Left ventricle myocardium inferior (tissue), 1 donor: Measurements from ENCODE around the gene MED10. TPM values are rescaled to one million over a fixed set of nuclear protein-coding genes. Genes with fewer than 3 reads are reported as not detected.

Experiments used
- DNase-seq: peaks from one replicate; pipeline ENCODE4 v3.0.0-alpha.2; 2020
- H3K27ac ChIP-seq: fragments of 200-600 bp; replicated peaks from 2 replicates; pipeline ENCODE4 v1.8.0; 2021
- H3K27me3 ChIP-seq: fragments of 200-600 bp; 2 replicates; pipeline ENCODE4 v1.8.0; 2021; ENCODE audit warnings: low read depth
- H3K36me3 ChIP-seq: fragments of 200-600 bp; 2 replicates; pipeline ENCODE4 v1.8.0; 2021
- H3K4me1 ChIP-seq: fragments of 200-600 bp; 2 replicates; pipeline ENCODE4 v1.8.0; 2021
- H3K4me3 ChIP-seq: fragments of 200-600 bp; 2 replicates; pipeline ENCODE4 v1.8.0; 2021; ENCODE audit warnings: mild to moderate bottlenecking, moderate library complexity
- H3K9me3 ChIP-seq: fragments of 200-600 bp; replicated peaks from 2 replicates; pipeline ENCODE4 v1.8.0; 2021
- intact Hi-C: fragments of 100-400 bp; cut with micrococcal nuclease; formaldehyde crosslinking; loops from one replicate; pipeline ENCODE4 v1.11.0; 2022
- total RNA-seq: library from RNA; stranded (reverse); fragmentation: NEBNext Ultra II Directional; extraction: Animal tissue kit (Norgen Biotek cat#: 25700); gene quantifications from one replicate; pipeline ENCODE4 v1.2.1, GENCODE V29; 2021
- TF ChIP-seq, protein P1 (sequence below): fragments of 200-600 bp; IDR thresholded peaks from 2 replicates; pipeline ENCODE4 v1.8.0; 2021; ENCODE audit warnings: antibody characterized with exemption, mild to moderate bottlenecking, borderline replicate concordance
- donor health status: DM: no; HTN: yes; CAD: no; lungs with severe emphysema.

The MED10 gene
- total RNA-seq, 1 donor from 2014 or later: 26.3 TPM

DNA sequence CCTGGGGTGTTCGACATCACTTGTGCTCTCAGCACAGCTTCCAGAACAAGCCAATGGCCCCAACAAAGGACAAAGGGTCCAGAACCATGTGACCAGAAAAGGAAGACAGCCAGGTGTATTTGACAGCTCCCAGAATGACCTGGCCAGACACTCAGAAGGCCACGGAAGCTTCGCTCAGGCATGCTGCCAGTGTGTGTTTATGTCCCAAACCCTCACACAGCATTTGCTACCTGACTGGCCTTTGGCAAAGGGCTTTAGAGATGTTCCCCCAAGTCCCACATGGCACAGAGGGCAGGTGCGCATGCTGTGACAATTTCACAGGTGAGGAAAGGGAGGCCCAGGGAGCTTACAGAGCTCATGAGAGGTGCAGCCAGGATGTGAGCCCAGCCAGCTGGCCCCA lies 39.5 kb downstream of the MED10 start:
- intact Hi-C loops: no loop called here
- Histone ChIP-seq H3K27me3 (no peaks in the 10 kb centered on the region), H3K36me3 (peaks cover 11% of the 10 kb centered on the region), H3K4me1 (no peaks in the 10 kb centered on the region), H3K4me3 (no peak overlapping the region), H3K9me3 (no peaks in the 10 kb centered on the region), H3K27ac (no peak overlapping the region)
- no peak for DNase-seq
- TF ChIP-seq, protein P1, sequence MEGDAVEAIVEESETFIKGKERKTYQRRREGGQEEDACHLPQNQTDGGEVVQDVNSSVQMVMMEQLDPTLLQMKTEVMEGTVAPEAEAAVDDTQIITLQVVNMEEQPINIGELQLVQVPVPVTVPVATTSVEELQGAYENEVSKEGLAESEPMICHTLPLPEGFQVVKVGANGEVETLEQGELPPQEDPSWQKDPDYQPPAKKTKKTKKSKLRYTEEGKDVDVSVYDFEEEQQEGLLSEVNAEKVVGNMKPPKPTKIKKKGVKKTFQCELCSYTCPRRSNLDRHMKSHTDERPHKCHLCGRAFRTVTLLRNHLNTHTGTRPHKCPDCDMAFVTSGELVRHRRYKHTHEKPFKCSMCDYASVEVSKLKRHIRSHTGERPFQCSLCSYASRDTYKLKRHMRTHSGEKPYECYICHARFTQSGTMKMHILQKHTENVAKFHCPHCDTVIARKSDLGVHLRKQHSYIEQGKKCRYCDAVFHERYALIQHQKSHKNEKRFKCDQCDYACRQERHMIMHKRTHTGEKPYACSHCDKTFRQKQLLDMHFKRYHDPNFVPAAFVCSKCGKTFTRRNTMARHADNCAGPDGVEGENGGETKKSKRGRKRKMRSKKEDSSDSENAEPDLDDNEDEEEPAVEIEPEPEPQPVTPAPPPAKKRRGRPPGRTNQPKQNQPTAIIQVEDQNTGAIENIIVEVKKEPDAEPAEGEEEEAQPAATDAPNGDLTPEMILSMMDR: no peak

DNA sequence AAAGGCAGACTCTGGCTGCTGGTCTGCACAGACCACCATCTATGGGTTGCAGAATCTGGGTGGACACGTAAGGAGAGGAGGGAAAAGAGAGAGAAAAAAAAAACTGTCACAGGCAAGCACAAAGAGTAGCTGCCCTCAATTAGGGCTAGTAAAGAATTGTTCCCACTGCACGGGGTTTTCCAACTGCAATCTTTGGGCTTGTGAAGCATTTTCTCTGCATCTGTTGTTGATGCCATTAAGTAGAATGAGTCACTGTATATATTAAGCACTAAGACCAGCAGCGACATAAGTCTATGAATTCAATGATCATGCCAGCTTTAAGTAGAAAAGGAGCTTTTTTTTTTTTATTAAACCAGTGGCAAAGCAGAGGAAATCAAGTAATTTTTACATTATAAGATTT lies 40.2 kb downstream of the MED10 start:
- Histone ChIP-seq H3K4me1 (no peaks in the 10 kb centered on the region), H3K36me3 (peaks cover 12% of the 10 kb centered on the region), H3K4me3 (no peak overlapping the region), H3K9me3 (no peaks in the 10 kb centered on the region), H3K27me3 (no peaks in the 10 kb centered on the region), H3K27ac (no peak overlapping the region)
- no peak for DNase-seq
- TF ChIP-seq, protein P1: no peak
- intact Hi-C loops: no loop called here

DNA sequence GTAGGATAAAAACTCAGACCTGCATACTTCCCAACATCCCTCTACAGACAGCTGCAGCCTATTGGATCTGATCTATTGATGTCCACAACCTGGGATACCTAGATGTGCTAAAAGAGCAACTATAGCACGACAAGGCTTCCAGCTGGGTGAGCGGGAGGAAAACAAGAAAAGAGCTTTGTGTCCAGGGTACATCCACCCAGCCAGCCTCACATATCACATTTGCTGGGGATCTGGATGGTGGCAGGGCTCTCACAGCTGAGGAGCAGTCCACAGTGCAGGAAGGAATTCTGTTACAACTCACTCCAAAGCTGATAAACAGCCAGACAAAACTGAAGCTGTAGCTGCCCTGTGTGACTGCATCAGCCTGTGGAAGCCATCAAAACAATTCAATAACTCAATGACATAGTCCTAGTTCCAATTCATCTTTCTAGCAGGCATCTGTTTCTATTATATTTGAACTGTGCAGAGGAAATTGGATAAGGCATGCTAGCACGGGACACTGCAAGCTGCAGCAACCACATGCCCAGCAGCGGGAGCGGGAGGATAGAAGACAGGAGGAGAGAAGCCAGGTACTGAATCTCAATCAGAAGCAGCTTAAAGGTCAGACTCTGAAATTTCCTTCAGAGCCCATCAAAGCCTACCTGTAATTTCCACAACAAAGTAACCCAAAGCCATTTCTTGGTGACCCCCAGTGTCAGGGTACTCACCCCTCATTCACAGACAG lies 45.0 kb downstream of the MED10 start:
- H3K27ac ChIP-seq: no peak overlapping the region
- TF ChIP-seq, protein P1: no peak
- H3K36me3 ChIP-seq: peaks cover 30% of the 10 kb centered on the region
- no peak overlapping the region for H3K4me3 ChIP-seq
- H3K4me1 ChIP-seq: no peaks in the 10 kb centered on the region
- no peaks in the 10 kb centered on the region for H3K27me3 ChIP-seq
- intact Hi-C loops: no loop called here
- peaks cover 26% of the 10 kb centered on the region for H3K9me3 ChIP-seq
- DNase-seq: no peak

DNA sequence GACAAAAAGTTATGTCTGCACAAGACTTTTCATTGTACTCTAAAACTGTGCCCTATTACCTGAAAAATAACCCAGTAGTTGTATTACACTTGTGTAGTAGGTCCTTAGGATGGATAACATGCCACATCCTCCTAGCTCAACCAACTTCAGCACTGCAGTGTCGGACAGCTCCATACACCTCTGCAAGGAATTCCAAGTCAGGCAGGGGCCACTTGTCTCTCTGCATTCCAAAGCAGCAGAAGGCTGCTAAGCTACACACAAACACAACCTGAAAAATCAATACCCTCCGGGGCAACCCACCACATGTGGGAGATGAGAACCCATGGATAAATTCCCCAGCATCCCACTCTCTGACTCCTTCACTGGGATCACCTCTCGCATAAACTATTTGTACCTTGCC lies 50.2 kb downstream of the MED10 start:
- TF ChIP-seq, protein P1: no peak
- Histone ChIP-seq H3K36me3 (peaks cover 22% of the 10 kb centered on the region), H3K4me3 (no peak overlapping the region), H3K27ac (no peak overlapping the region), H3K27me3 (no peaks in the 10 kb centered on the region), H3K9me3 (peaks cover 26% of the 10 kb centered on the region), H3K4me1 (no peaks in the 10 kb centered on the region)
- DNase-seq: no peak
- intact Hi-C loops: no loop called here

DNA sequence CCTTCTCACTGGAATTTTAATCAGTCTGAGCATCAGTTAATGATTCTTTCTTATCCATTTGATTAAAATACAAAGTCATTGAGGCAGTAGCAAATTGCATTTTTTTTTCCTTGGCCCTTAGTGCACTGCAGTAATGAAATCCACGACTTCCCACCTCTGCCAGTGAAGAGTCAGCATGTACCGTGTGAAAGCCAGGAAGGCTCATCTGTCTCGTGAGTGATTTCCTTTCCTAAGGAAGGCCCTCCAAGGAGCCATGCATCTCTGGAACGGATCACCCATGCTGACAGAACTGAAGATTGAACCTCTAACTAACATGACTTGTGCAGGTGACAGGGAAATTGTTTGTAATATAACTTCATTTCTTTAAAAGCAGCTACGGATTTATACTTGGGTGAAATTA lies 51.6 kb downstream of the MED10 start:
- no peaks in the 10 kb centered on the region for H3K4me1 ChIP-seq
- H3K9me3 ChIP-seq: peaks cover 26% of the 10 kb centered on the region
- intact Hi-C loops: no loop called here
- TF ChIP-seq, protein P1: no peak
- peaks cover 11% of the 10 kb centered on the region for H3K36me3 ChIP-seq
- no peak overlapping the region for H3K4me3 ChIP-seq
- no peak overlapping the region for H3K27ac ChIP-seq
- no peak for DNase-seq
- H3K27me3 ChIP-seq: no peaks in the 10 kb centered on the region
